ENCODE data around the gene BRD2. TPM values are rescaled to one million over a fixed set of nuclear protein-coding genes. Genes with fewer than 3 reads are reported as not detected.

BRD2 gene
- total RNA-seq, 2 donors from 2014 or later, result 134 to 169 TPM

- no peaks in the 10 kb centered on the region for H3K27me3 ChIP-seq (replicated peaks; ENCODE audit: insufficient read depth)
- H3K4me1 ChIP-seq (ENCODE audit: control insufficient read depth in 1 of 2, low read depth in 2 of 2), result peaks cover 7 to 9% of the 10 kb centered on the region in 2 donors
- H3K36me3 ChIP-seq, result no peaks in the 10 kb centered on the region
- DNase-seq (ENCODE audit: low spot score), result no peak
- H3K4me3 ChIP-seq, result peak overlapping the region; percentile 57
- no peak for ATAC-seq (ENCODE audit: insufficient number of reproducible peaks, low FRiP score, low read depth)
- peak overlapping the region; percentile 57 to 68 for H3K27ac ChIP-seq
- no peaks in the 10 kb centered on the region for H3K9me3 ChIP-seq
- TF ChIP-seq CTCF (IDR thresholded peaks at IDR 0.05), result no peak
Measured at GRCh38 chr6:33019372-33019771, 51.0 kb downstream of the BRD2 start.

- no peak overlapping the region for H3K4me3 ChIP-seq
- ATAC-seq (ENCODE audit: insufficient number of reproducible peaks, low FRiP score, low read depth), result no peak
- peaks cover 7 to 9% of the 10 kb centered on the region in 2 donors for H3K4me1 ChIP-seq (ENCODE audit: control insufficient read depth in 1 of 2, low read depth in 2 of 2)
- H3K27me3 ChIP-seq (replicated peaks; ENCODE audit: insufficient read depth), result no peaks in the 10 kb centered on the region
- TF ChIP-seq CTCF (IDR thresholded peaks at IDR 0.05), result no peak
- no peak for DNase-seq (ENCODE audit: low spot score)
- no peak overlapping the region for H3K27ac ChIP-seq
- no peaks in the 10 kb centered on the region for H3K9me3 ChIP-seq
- H3K36me3 ChIP-seq, result no peaks in the 10 kb centered on the region
Measured at GRCh38 chr6:33021917-33022316, 53.5 kb downstream of the BRD2 start.

- TF ChIP-seq CTCF (IDR thresholded peaks at IDR 0.05), result no peak
- Histone ChIP-seq H3K4me1 (ENCODE audit: control insufficient read depth in 1 of 2, low read depth in 2 of 2) (peaks cover 3 to 7% of the 10 kb centered on the region in 2 donors), H3K4me3 (no peak overlapping the region), H3K9me3 (no peaks in the 10 kb centered on the region), H3K27ac (no peak overlapping the region), H3K36me3 (no peaks in the 10 kb centered on the region), H3K27me3 (replicated peaks; ENCODE audit: insufficient read depth) (no peaks in the 10 kb centered on the region)
- ATAC-seq (ENCODE audit: insufficient number of reproducible peaks, low FRiP score, low read depth), result no peak
- DNase-seq (ENCODE audit: low spot score), result no peak
Measured at GRCh38 chr6:33023536-33023935, 55.1 kb downstream of the BRD2 start.

- H3K4me1 ChIP-seq (ENCODE audit: control insufficient read depth in 1 of 2, low read depth in 2 of 2), result peaks cover 0 to 2% of the 10 kb centered on the region in 2 donors
- no peak overlapping the region for H3K4me3 ChIP-seq
- H3K27me3 ChIP-seq (replicated peaks; ENCODE audit: insufficient read depth), result no peaks in the 10 kb centered on the region
- no peaks in the 10 kb centered on the region for H3K9me3 ChIP-seq
- TF ChIP-seq CTCF (IDR thresholded peaks at IDR 0.05), result no peak
- no peak overlapping the region for H3K27ac ChIP-seq
- no peaks in the 10 kb centered on the region for H3K36me3 ChIP-seq
- ATAC-seq (ENCODE audit: insufficient number of reproducible peaks, low FRiP score, low read depth), result no peak
- no peak for DNase-seq (ENCODE audit: low spot score)
Measured at GRCh38 chr6:33024521-33024920, 56.1 kb downstream of the BRD2 start.

- Histone ChIP-seq H3K4me3 (no peak overlapping the region), H3K27me3 (replicated peaks; ENCODE audit: insufficient read depth) (no peaks in the 10 kb centered on the region), H3K9me3 (no peaks in the 10 kb centered on the region), H3K4me1 (ENCODE audit: control insufficient read depth in 1 of 2, low read depth in 2 of 2) (no peaks in the 10 kb centered on the region), H3K36me3 (no peaks in the 10 kb centered on the region), H3K27ac (peak overlapping the region in 1 of 2 donors; percentile 37)
- no peak for TF ChIP-seq CTCF (IDR thresholded peaks at IDR 0.05)
- DNase-seq (ENCODE audit: low spot score) (no peak), ATAC-seq (ENCODE audit: insufficient number of reproducible peaks, low FRiP score, low read depth) (no peak)
Measured at GRCh38 chr6:33028220-33028849, 59.9 kb downstream of the BRD2 start.
